Gastroesophageal sphincter (tissue), 4 donors: Measurements from ENCODE around the gene PRELID1. TPM values are rescaled to one million over a fixed set of nuclear protein-coding genes. Genes with fewer than 3 reads are reported as not detected.

Experiments
- ATAC-seq: fragments of 150-250 bp; one replicate; pipeline ENCODE4 v1.9.1; 2016; ENCODE audit warnings: mild to moderate bottlenecking, moderate library complexity
- H3K27ac ChIP-seq, 4 donors: fragments of 200-600 bp; sonication (generic) in 3 of 4; 1 replicate in 3 of 4; 2 replicates in 1 of 4; pipeline ENCODE4 v1.5.1; 2016 to 2019
- H3K27me3 ChIP-seq: fragments of 200-600 bp; sonication (generic); one replicate; pipeline ENCODE4 v1.5.1; 2019
- H3K36me3 ChIP-seq, 2 donors: fragments of 200-600 bp; sonication (generic); one replicate each; pipeline ENCODE4 v1.5.1; 2019; ENCODE audit warnings: control low read depth in 1 of 2
- H3K4me1 ChIP-seq, 3 donors: fragments of 200-600 bp; sonication (generic); 1 replicate in 2 of 3; 2 replicates in 1 of 3; pipeline ENCODE4 v1.5.1; 2016 to 2019; ENCODE audit warnings: control low read depth in 2 of 3
- H3K4me3 ChIP-seq, 2 donors: fragments of 200-600 bp; sonication (generic); one replicate each; pipeline ENCODE4 v1.5.1; 2019; ENCODE audit warnings: mild to moderate bottlenecking in 1 of 2, moderate library complexity in 1 of 2
- H3K9me3 ChIP-seq, 3 donors: fragments of 200-600 bp; sonication (generic); one replicate each; pipeline ENCODE4 v1.5.1; 2017 to 2019; ENCODE audit warnings: control low read depth in 2 of 3
- CTCF ChIP-seq, 4 experiments: fragments of 200-600 bp in 2 of 4; fragments of 450-650 bp in 2 of 4; sonication (generic) in 1 of 4; IDR thresholded peaks; one replicate each; pipeline ENCODE4 v1.5.1; 2017 to 2019; ENCODE audit warnings: antibody characterized with exemption in 4 of 4, mild to moderate bottlenecking in 2 of 4, moderate library complexity in 2 of 4
- EP300 ChIP-seq: sonication (generic); formaldehyde crosslinking; IDR thresholded peaks from one replicate; pipeline ENCODE4 v1.6.1; 2017; ENCODE audit warnings: antibody characterized with exemption, mild to moderate bottlenecking
- POLR2A ChIP-seq, 2 donors: fragments of 450-650 bp; IDR thresholded peaks; one replicate each; pipeline ENCODE4 v1.6.1; 2017; ENCODE audit warnings: antibody characterized with exemption in 2 of 2, mild to moderate bottlenecking in 2 of 2, moderate library complexity in 1 of 2
- POLR2AphosphoS5 ChIP-seq: sonication (generic); formaldehyde crosslinking; IDR thresholded peaks from one replicate; pipeline ENCODE4 v1.6.1; 2017; ENCODE audit warnings: antibody characterized with exemption
- WGBS, 2 donors: methylation state at CpG; one replicate each; pipeline ENCODE4 v1.1.5; 2018; ENCODE audit warnings: low coverage in 1 of 2; 5-methylcytosine and 5-hydroxymethylcytosine counted together
- total RNA-seq, 4 donors: library from RNA; depleted of rRNA; stranded (reverse); fragments of >200 nt; gene quantifications; one replicate each; pipeline ENCODE4 v1.1.0, GENCODE V29; 2016

Gene PRELID1
- total RNA-seq, 4 donors from 2014 or later = 60.4 to 97.5 (median 73.5) TPM

GRCh38 chr5:177275883-177276282, 27.7 kb upstream of the PRELID1 start:
- Histone ChIP-seq H3K27me3 (no peaks in the 10 kb centered on the region), H3K36me3 (peaks cover 3 to 91% of the 10 kb centered on the region in 2 donors), H3K27ac (no peak overlapping the region), H3K4me1 (no peaks in the 10 kb centered on the region), H3K9me3 (no peaks in the 10 kb centered on the region), H3K4me3 (no peak overlapping the region)
- WGBS, 2 donors = 90 to 91% methylated on average over 5 to 6 of the region's 6 CpGs
- TF ChIP-seq EP300 (no peak), CTCF (IDR thresholded peaks at IDR 0.05) (no peak), POLR2AphosphoS5 (no peak), POLR2A (IDR thresholded peaks at IDR 0.05) (no peak)
- ATAC-seq = no peak

- Histone ChIP-seq H3K9me3 (no peaks in the 10 kb centered on the region), H3K27me3 (no peaks in the 10 kb centered on the region), H3K4me1 (no peaks in the 10 kb centered on the region), H3K36me3 (peaks cover 3 to 91% of the 10 kb centered on the region in 2 donors), H3K4me3 (no peak overlapping the region), H3K27ac (no peak overlapping the region)
- 38 to 50% methylated on average over 1 of the region's 1 CpG for WGBS, 2 donors
- TF ChIP-seq POLR2A (IDR thresholded peaks at IDR 0.05) = no peak
- no peak for TF ChIP-seq CTCF (IDR thresholded peaks at IDR 0.05)
- no peak for TF ChIP-seq POLR2AphosphoS5
- TF ChIP-seq EP300 = no peak
- no peak for ATAC-seq
Observed at GRCh38 chr5:177276886-177277285, 26.7 kb upstream of the PRELID1 start.

- Histone ChIP-seq H3K4me3 (no peak overlapping the region), H3K36me3 (peaks cover 0 to 98% of the 10 kb centered on the region in 2 donors), H3K4me1 (no peaks in the 10 kb centered on the region), H3K27ac (no peak overlapping the region), H3K27me3 (no peaks in the 10 kb centered on the region), H3K9me3 (no peaks in the 10 kb centered on the region)
- TF ChIP-seq CTCF (IDR thresholded peaks at IDR 0.05) = no peak
- 69 to 74% methylated on average over 2 of the region's 2 CpGs for whole genome bisulfite sequencing, 2 donors
- no peak for ATAC-seq
Observed at GRCh38 chr5:177288191-177288590, 15.4 kb upstream of the PRELID1 start.

- TF ChIP-seq CTCF (IDR thresholded peaks at IDR 0.05) (no peak), EP300 (no peak), POLR2AphosphoS5 (no peak), POLR2A (IDR thresholded peaks at IDR 0.05) (no peak)
- H3K9me3 ChIP-seq = no peaks in the 10 kb centered on the region
- H3K27me3 ChIP-seq = no peaks in the 10 kb centered on the region
- WGBS, 2 donors = 90 to 98% methylated on average over 7 to 8 of the region's 12 CpGs
- H3K27ac ChIP-seq = no peak overlapping the region
- peaks cover 0 to 5% (median 0%) of the 10 kb centered on the region in 3 donors for H3K4me1 ChIP-seq
- H3K4me3 ChIP-seq = no peak overlapping the region
- ATAC-seq = no peak
- H3K36me3 ChIP-seq = peaks cover 0 to 98% of the 10 kb centered on the region in 2 donors
Observed at GRCh38 chr5:177290816-177291596, 12.6 kb upstream of the PRELID1 start.

- WGBS, 2 donors = 80 to 93% methylated on average over 4 to 5 of the region's 7 CpGs
- no peak for ATAC-seq
- H3K36me3 ChIP-seq = peaks cover 0 to 98% of the 10 kb centered on the region in 2 donors
- H3K9me3 ChIP-seq = no peaks in the 10 kb centered on the region
- no peak overlapping the region for H3K4me3 ChIP-seq
- TF ChIP-seq POLR2AphosphoS5 (no peak), CTCF (IDR thresholded peaks at IDR 0.05) (no peak), POLR2A (IDR thresholded peaks at IDR 0.05) (no peak), EP300 (no peak)
- no peaks in the 10 kb centered on the region for H3K27me3 ChIP-seq
- H3K27ac ChIP-seq = no peak overlapping the region
- H3K4me1 ChIP-seq = peaks cover 0 to 13% (median 0%) of the 10 kb centered on the region in 3 donors
Observed at GRCh38 chr5:177291735-177292134, 11.9 kb upstream of the PRELID1 start.
